Measurements from ENCODE around the gene CCDC190. TPM values are rescaled to one million over a fixed set of nuclear protein-coding genes. Genes with fewer than 3 reads are reported as not detected.

CCDC190 gene
- total RNA-seq (2014; rRNA removed; shearing (Covaris generic); ENCODE audit: low replicate concordance), result not detected in 2 replicates

GRCh38 chr1:162861101-162861500 is at the start of gene CCDC190:
TSS of gene CCDC190 (minus strand) at chr1:162861175. CDS start at chr1:162859646, 1,529 bp downstream.
- no peak within 1 kb of the TSS for H3K4me2 ChIP-seq (ENCODE audit: low read depth, low read length, poor library complexity, severe bottlenecking)
- no peak within 1 kb of the TSS for H3K4me3 ChIP-seq (ENCODE audit: low read length)
- no peaks in the 10 kb centered on the region for H3K9me2 ChIP-seq (replicated peaks; ENCODE audit: insufficient read depth, low read length)
- no peak for DNase-seq
- H3K27me3 ChIP-seq (ENCODE audit: low read length), result peaks cover 4% of the 10 kb centered on the region; the same call in 1 of the 2 replicates
- H4K20me1 ChIP-seq (ENCODE audit: insufficient read depth, low read depth, low read length), result no peaks in the 10 kb centered on the region
- no peaks in the 10 kb centered on the region for H3K4me1 ChIP-seq (ENCODE audit: low read length)
- H3K27ac ChIP-seq (ENCODE audit: low read length), result no peak within 1 kb of the TSS
- no peaks in the 10 kb centered on the region for H3K9me3 ChIP-seq (ENCODE audit: low read length)
- no peak within 1 kb of the TSS for H2AFZ ChIP-seq (ENCODE audit: low read length)
- no peak within 1 kb of the TSS for H3K9ac ChIP-seq (ENCODE audit: low read length)
- no peaks in the 10 kb centered on the region for H3K79me2 ChIP-seq (ENCODE audit: low read length)
- H3K36me3 ChIP-seq (ENCODE audit: insufficient read depth, low read length), result no peaks in the 10 kb centered on the region

GRCh38 chr1:162910161-162910560 is 49.2 kb upstream of the CCDC190 start:
- no peak overlapping the region for H3K4me3 ChIP-seq (ENCODE audit: low read length)
- no peaks in the 10 kb centered on the region for H3K9me3 ChIP-seq (ENCODE audit: low read length)
- peaks cover 6% of the 10 kb centered on the region for H3K4me1 ChIP-seq (ENCODE audit: low read length)
- no peaks in the 10 kb centered on the region for H3K79me2 ChIP-seq (ENCODE audit: low read length)
- no peak for DNase-seq
- H3K27me3 ChIP-seq (ENCODE audit: low read length), result no peaks in the 10 kb centered on the region
- no peak overlapping the region for H3K4me2 ChIP-seq (ENCODE audit: low read depth, low read length, poor library complexity, severe bottlenecking)
- no peak overlapping the region for H2AFZ ChIP-seq (ENCODE audit: low read length)
- H4K20me1 ChIP-seq (ENCODE audit: insufficient read depth, low read depth, low read length), result no peaks in the 10 kb centered on the region
- no peak overlapping the region for H3K27ac ChIP-seq (ENCODE audit: low read length)
- H3K36me3 ChIP-seq (ENCODE audit: insufficient read depth, low read length), result no peaks in the 10 kb centered on the region
- H3K9me2 ChIP-seq (replicated peaks; ENCODE audit: insufficient read depth, low read length), result no peaks in the 10 kb centered on the region
- H3K9ac ChIP-seq (ENCODE audit: low read length), result no peak overlapping the region

- H3K9me2 ChIP-seq (replicated peaks; ENCODE audit: insufficient read depth, low read length), result no peaks in the 10 kb centered on the region
- H3K27ac ChIP-seq (ENCODE audit: low read length), result no peak overlapping the region
- no peaks in the 10 kb centered on the region for H3K9me3 ChIP-seq (ENCODE audit: low read length)
- H3K79me2 ChIP-seq (ENCODE audit: low read length), result no peaks in the 10 kb centered on the region
- DNase-seq, result no peak
- no peaks in the 10 kb centered on the region for H3K36me3 ChIP-seq (ENCODE audit: insufficient read depth, low read length)
- H3K4me2 ChIP-seq (ENCODE audit: low read depth, low read length, poor library complexity, severe bottlenecking), result no peak overlapping the region
- no peak overlapping the region for H2AFZ ChIP-seq (ENCODE audit: low read length)
- no peak overlapping the region for H3K9ac ChIP-seq (ENCODE audit: low read length)
- H3K4me1 ChIP-seq (ENCODE audit: low read length), result peaks cover 6% of the 10 kb centered on the region
- H3K4me3 ChIP-seq (ENCODE audit: low read length), result no peak overlapping the region
- no peaks in the 10 kb centered on the region for H4K20me1 ChIP-seq (ENCODE audit: insufficient read depth, low read depth, low read length)
- H3K27me3 ChIP-seq (ENCODE audit: low read length), result no peaks in the 10 kb centered on the region
Observed at GRCh38 chr1:162908780-162909179, 47.8 kb upstream of the CCDC190 start.

GRCh38 chr1:162908236-162908635 is 47.3 kb upstream of the CCDC190 start:
- Histone ChIP-seq H2AFZ (ENCODE audit: low read length) (no peak overlapping the region), H3K4me1 (ENCODE audit: low read length) (peaks cover 6% of the 10 kb centered on the region), H3K4me2 (ENCODE audit: low read depth, low read length, poor library complexity, severe bottlenecking) (no peak overlapping the region), H3K36me3 (ENCODE audit: insufficient read depth, low read length) (no peaks in the 10 kb centered on the region), H3K9me2 (replicated peaks; ENCODE audit: insufficient read depth, low read length) (no peaks in the 10 kb centered on the region), H4K20me1 (ENCODE audit: insufficient read depth, low read depth, low read length) (no peaks in the 10 kb centered on the region), H3K4me3 (ENCODE audit: low read length) (no peak overlapping the region), H3K27me3 (ENCODE audit: low read length) (no peaks in the 10 kb centered on the region), H3K79me2 (ENCODE audit: low read length) (no peaks in the 10 kb centered on the region), H3K9me3 (ENCODE audit: low read length) (no peaks in the 10 kb centered on the region), H3K9ac (ENCODE audit: low read length) (no peak overlapping the region), H3K27ac (ENCODE audit: low read length) (no peak overlapping the region)
- no peak for DNase-seq

GRCh38 chr1:162906485-162906884 is 45.5 kb upstream of the CCDC190 start:
- no peak for DNase-seq
- H3K4me2 ChIP-seq (ENCODE audit: low read depth, low read length, poor library complexity, severe bottlenecking), result no peak overlapping the region
- no peaks in the 10 kb centered on the region for H3K27me3 ChIP-seq (ENCODE audit: low read length)
- no peaks in the 10 kb centered on the region for H3K9me3 ChIP-seq (ENCODE audit: low read length)
- peaks cover 6% of the 10 kb centered on the region for H3K4me1 ChIP-seq (ENCODE audit: low read length)
- H3K79me2 ChIP-seq (ENCODE audit: low read length), result no peaks in the 10 kb centered on the region
- no peak overlapping the region for H3K27ac ChIP-seq (ENCODE audit: low read length)
- no peaks in the 10 kb centered on the region for H4K20me1 ChIP-seq (ENCODE audit: insufficient read depth, low read depth, low read length)
- no peak overlapping the region for H2AFZ ChIP-seq (ENCODE audit: low read length)
- H3K9ac ChIP-seq (ENCODE audit: low read length), result no peak overlapping the region
- H3K36me3 ChIP-seq (ENCODE audit: insufficient read depth, low read length), result no peaks in the 10 kb centered on the region
- H3K9me2 ChIP-seq (replicated peaks; ENCODE audit: insufficient read depth, low read length), result no peaks in the 10 kb centered on the region
- H3K4me3 ChIP-seq (ENCODE audit: low read length), result no peak overlapping the region

GRCh38 chr1:162905174-162906158 is 44.5 kb upstream of the CCDC190 start:
- Histone ChIP-seq H3K4me3 (ENCODE audit: low read length) (no peak overlapping the region), H3K9me3 (ENCODE audit: low read length) (no peaks in the 10 kb centered on the region), H3K9me2 (replicated peaks; ENCODE audit: insufficient read depth, low read length) (no peaks in the 10 kb centered on the region), H3K9ac (ENCODE audit: low read length) (no peak overlapping the region), H3K4me2 (ENCODE audit: low read depth, low read length, poor library complexity, severe bottlenecking) (no peak overlapping the region), H3K36me3 (ENCODE audit: insufficient read depth, low read length) (no peaks in the 10 kb centered on the region), H3K27me3 (ENCODE audit: low read length) (no peaks in the 10 kb centered on the region), H3K27ac (ENCODE audit: low read length) (no peak overlapping the region), H3K4me1 (ENCODE audit: low read length) (peaks cover 5% of the 10 kb centered on the region), H2AFZ (ENCODE audit: low read length) (no peak overlapping the region), H4K20me1 (ENCODE audit: insufficient read depth, low read depth, low read length) (no peaks in the 10 kb centered on the region), H3K79me2 (ENCODE audit: low read length) (no peaks in the 10 kb centered on the region)
- no peak for DNase-seq

GRCh38 chr1:162904579-162904978 is 43.6 kb upstream of the CCDC190 start:
- H4K20me1 ChIP-seq (ENCODE audit: insufficient read depth, low read depth, low read length), result no peaks in the 10 kb centered on the region
- H3K4me1 ChIP-seq (ENCODE audit: low read length), result no peaks in the 10 kb centered on the region

GRCh38 chr1:162904023-162904422 is 43.0 kb upstream of the CCDC190 start:
- Histone ChIP-seq H3K36me3 (ENCODE audit: insufficient read depth, low read length) (no peaks in the 10 kb centered on the region), H4K20me1 (ENCODE audit: insufficient read depth, low read depth, low read length) (no peaks in the 10 kb centered on the region), H3K27ac (ENCODE audit: low read length) (no peak overlapping the region), H3K79me2 (ENCODE audit: low read length) (no peaks in the 10 kb centered on the region), H3K4me1 (ENCODE audit: low read length) (no peaks in the 10 kb centered on the region), H3K9ac (ENCODE audit: low read length) (no peak overlapping the region), H3K4me2 (ENCODE audit: low read depth, low read length, poor library complexity, severe bottlenecking) (no peak overlapping the region), H3K27me3 (ENCODE audit: low read length) (no peaks in the 10 kb centered on the region), H3K4me3 (ENCODE audit: low read length) (no peak overlapping the region), H3K9me3 (ENCODE audit: low read length) (no peaks in the 10 kb centered on the region), H2AFZ (ENCODE audit: low read length) (no peak overlapping the region), H3K9me2 (replicated peaks; ENCODE audit: insufficient read depth, low read length) (no peaks in the 10 kb centered on the region)
- no peak for DNase-seq

More at GRCh38 chr1:162904579-162904978, 43.6 kb upstream of the CCDC190 start:
- no peaks in the 10 kb centered on the region for H3K9me2 ChIP-seq (replicated peaks; ENCODE audit: insufficient read depth, low read length)
- no peaks in the 10 kb centered on the region for H3K79me2 ChIP-seq (ENCODE audit: low read length)
- H3K36me3 ChIP-seq (ENCODE audit: insufficient read depth, low read length), result no peaks in the 10 kb centered on the region
- H3K9ac ChIP-seq (ENCODE audit: low read length), result no peak overlapping the region
- no peak overlapping the region for H3K4me3 ChIP-seq (ENCODE audit: low read length)
- no peak overlapping the region for H2AFZ ChIP-seq (ENCODE audit: low read length)
- no peak for DNase-seq
- no peaks in the 10 kb centered on the region for H3K9me3 ChIP-seq (ENCODE audit: low read length)
- H3K27me3 ChIP-seq (ENCODE audit: low read length), result no peaks in the 10 kb centered on the region
- H3K4me2 ChIP-seq (ENCODE audit: low read depth, low read length, poor library complexity, severe bottlenecking), result no peak overlapping the region
- no peak overlapping the region for H3K27ac ChIP-seq (ENCODE audit: low read length)

Measured in Karpas-422 (cell line).